Stimulated activated CD4-positive, alpha-beta T cell treated with anti-CD3 and anti-CD28 coated beads, TNF-alpha, amount 100 ng/mL, for 1 hour (primary cell): ENCODE results near the gene FGF23.

Experiments used
- DNase-seq, 3 donors: peaks; one replicate each; pipeline ENCODE4 v3.0.0-alpha.2; 2020; ENCODE audit warnings: low read depth in 3 of 3, low spot score in 1 of 3

FGF23 gene

DNA sequence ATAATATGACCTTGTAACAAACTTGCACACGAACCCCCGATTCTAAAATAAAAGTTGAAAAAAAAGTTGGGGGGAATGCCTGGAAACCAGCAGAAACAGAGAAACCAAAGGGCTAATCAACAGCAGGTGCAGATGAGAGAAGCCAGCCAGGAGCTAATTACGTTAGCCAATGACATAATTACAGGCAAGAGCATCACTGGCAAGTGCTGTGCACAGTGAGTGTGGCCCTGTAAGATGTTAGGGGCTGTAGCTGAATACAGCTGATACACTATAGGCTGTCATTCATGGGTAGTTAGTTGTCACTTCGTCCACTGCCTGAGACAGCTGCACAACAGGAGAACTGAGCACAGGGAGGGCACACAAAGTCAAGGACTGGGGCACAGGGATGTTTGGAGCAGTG lies 7.3 kb upstream of the FGF23 start:
- no peak for DNase-seq

DNA sequence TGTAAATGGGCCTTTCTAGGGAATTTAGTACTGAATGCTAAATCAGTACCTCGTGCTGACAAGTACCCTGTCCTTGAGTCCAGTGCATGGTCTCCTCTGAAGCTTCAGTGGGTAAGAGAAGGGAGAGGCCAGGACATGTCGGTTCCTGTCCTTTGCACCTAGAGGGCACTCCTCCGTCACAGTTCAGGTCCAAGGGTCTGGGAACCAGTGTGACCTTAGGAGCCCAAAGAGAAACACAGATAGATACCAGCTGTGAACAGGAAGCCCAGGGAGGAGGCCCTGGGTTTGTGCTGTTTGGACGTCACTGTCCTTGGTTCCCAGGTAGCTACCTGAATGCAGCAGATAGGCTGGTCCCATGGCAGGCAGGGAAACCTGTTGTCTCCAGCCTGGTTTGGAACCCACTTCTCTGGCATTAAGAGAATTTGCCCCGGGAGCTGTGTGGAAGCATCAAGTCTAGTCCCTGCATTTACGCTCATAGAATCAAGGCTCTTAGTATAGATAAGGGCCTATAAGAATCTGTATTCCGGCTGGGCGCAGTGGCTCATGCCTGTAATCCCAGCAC lies 3.9 kb upstream of the FGF23 start:
- DNase-seq: no peak

DNA sequence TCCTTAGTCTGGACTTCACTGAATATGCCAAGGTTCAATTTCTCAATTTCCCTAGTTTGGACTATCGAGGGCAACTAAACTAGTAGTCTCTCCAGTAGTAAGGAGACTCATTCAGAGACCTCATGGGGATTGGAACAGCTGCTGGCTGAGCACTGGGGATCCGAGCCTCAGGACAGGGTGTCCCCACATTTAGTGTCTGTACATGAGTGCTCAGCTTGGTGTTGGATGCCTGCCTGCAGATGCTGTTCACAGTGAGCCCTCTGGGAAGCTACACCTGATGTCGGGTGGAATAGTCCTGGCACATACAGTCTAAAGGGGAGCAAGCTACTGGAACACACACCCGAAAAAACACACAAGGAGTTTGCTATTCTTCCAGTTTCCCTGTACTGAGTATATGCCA lies 820 bp upstream of the FGF23 start:
- DNase-seq: no peak

DNA sequence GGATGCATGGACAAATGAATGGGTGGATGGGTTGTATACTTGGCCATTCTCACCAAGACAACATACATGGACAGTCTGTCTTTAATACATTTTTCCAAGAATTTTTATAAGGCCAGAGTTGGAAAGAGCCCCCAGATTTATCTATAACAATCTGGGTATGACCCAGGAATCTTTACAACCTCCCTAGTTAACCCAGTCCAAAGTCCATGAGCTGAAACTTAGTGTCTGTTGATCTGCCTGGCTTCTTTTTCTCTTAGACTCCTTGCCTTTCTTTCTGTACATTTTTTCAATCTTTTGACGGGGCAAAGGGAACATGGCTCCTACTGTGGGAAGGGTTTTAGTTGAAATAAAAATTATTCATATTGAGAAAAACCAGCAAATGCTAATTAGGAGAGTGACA lies 740 bp downstream of the FGF23 start:
- no peak for DNase-seq

DNA sequence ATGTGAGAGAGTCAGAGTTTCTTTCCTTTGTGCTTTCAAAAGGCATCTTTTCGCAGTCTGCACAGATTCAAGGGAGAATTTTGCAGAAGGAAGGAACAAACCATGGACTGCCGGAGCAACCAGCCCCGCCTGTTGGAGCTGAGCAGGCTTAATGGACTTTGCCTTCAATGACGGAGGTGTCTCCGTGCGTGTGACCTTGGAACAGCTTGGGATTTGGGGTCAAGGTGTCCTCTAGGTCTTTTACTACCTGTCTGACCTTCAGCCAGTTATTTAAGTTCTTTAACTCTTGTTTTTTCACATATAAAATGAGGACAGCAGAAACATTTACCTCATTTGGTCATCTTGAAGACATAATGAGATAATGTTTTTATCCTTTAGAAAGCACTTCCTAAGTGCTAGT lies 4.1 kb downstream of the FGF23 start:
- no peak for DNase-seq

DNA sequence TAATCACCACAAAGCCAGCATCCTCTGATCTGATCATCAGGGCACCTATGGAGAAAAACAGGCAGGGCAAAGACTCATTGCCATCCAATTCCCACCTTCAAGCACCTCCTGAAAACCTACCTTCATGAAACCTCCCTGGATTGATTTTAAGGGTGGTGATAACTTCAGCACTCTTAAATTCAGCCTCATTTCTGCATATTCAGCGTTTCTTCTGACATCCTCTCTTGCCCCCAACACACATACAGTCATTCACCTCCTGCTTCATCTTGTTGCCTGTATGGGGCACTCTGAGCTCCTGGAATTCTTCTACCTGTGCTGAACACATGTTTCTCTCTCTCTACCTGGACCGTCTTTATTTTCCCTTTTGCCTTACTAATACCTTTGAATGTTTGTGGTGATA lies 6.9 kb downstream of the FGF23 start:
- no peak for DNase-seq

DNA sequence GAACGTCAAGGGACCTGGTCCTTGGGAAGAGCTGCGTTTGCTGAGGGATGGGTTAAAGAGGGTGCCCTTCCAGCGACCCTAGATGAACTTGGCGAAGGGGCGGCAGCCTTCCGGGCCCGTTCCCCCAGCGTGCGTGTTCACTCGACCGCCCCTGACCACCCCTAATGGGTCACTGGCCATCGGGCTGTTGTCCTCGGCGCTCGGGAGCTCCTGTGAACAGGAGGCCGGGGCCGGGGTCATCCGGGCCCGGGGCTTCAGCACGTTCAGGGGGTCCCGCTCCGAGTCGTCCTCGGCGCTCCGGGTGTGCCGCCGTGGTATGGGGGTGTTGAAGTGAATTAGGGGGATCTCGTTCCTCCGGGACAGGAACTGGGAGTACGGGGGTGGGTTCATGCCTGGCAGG lies 9.2 kb downstream of the FGF23 start:
- no peak for DNase-seq

DNA sequence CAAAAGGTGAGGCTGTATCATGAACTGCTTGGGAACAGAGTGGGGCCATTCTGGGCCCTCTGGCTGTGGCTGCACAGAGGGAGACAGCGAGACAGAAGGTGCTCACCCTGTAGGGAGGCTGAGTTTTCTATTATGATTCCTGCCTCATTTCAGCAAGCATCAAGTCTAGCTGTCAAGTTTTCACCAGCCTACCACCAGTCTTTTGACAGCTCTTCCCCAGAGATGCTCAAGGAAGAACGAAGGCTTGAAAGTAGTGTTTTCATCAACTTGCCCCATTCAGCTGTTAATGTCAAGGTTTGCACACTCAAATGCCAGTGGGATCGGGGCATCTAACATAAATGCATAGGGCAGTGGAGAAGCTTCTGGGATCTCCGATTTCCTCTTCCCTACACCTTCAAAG lies 10.0 kb downstream of the FGF23 start:
- DNase-seq: no peak

DNA sequence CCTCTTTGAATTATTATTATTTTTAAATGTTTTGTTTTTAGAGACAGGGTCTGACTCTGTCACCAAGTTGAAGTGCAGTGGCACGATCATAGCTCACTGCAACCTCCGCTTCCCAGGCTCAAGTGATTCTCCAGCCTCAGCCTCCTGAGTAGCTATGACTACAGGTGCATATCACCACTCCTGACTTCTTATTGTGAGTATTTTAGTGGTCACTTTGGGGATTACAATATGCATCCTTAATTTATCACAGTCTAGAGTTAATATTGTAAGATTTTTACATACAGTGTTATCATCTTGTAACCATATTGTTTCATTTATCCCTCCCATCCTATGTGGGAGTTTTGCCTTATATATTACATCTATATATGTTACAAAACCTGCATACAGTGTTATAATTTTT lies 13.4 kb downstream of the FGF23 start:
- DNase-seq: no peak

DNA sequence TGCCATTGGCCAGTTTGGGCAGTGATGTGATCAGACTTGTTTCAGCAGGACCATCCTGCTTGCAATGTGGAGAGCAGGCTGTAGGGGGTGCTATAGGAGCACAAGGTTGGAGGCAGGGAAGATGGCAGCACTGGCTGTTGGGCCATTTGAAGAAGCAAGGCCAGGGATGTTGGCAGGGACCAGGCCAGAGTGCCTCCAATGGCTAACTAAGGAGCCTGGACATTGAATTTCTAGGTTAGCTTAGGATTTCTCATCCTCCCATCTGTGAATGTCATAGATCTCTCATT lies 23.5 kb downstream of the FGF23 start:
- DNase-seq: peak in 1 of 3 donors; percentile 12

DNA sequence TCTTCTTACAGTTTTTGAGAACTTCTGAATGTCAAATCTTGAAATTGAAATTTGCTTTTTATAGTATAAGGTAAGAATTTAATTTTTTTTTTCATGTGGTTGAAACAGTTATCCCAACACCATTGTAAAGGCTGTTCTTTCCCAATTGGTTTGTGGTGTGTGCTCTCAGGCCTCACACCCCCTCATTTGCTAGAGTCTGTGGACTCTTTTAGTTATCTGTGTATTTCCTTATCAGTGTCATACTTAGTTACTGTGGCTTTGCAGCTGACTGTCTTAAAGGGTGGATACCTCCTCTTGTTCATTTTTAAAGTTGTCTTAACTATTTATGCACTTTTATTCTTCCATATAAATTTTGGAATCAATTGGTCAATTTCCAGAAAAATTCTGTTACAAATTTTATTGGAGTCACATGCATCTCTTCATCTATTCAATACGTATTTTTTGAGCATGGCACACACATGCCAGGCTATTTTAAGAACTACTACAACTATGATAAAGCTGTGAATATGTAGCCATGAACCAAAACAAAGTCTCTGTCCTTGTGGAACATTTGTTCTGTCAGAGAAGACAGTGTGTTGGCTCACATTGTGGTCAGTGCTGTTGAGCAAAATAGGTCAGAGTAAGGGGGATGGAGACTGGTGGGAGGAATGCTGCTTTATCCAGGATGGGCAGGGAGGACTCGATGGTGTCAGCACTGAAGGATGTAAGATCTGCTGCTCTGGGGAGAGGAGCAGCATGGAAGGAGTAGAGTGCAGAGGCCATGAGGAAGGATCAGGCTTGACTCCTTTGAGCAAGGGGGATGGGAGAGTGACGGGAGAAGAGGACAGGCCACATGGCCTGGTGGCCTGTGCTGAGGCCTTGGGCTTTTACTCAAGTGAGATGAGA lies 24.1 kb downstream of the FGF23 start:
- no peak for DNase-seq

DNA sequence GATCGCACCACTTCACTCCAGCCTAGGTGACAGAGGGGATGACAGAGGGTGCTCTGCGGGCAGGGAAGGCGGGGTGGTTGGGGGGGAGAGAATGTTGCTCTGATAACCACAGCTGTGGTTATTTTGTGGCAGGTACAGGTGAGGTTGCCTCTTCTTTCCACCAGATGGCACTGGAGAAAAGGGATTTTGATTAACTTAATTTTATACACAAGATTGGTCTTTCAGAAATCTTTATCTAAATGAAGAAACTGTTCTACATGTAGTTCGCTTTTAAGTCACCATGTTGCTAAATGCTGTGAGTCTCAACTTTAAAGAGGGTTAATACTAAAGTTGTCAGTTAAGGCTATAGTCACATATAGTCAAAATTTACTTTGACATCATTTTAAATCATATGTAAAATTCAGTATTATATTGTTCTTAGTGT lies 25.7 kb downstream of the FGF23 start:
- no peak for DNase-seq

DNA sequence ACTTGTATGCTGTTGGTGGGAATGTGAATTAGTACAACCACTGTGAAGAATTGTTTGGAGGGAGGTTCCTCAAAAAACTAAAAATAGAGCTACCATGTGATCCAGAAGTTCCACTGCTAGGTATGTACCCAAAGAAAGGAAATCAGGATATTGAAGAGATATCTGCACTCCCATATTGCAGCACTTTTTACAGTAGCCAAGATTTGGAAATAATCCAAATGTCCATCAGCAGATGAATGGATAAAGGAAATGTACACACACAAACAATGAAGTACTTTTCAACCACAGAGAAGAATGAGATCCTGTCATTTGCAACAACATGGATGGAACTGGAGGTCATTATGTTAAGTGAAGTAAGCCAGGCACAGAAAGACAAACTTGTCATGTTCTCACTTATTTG lies 32.6 kb downstream of the FGF23 start:
- DNase-seq: no peak

DNA sequence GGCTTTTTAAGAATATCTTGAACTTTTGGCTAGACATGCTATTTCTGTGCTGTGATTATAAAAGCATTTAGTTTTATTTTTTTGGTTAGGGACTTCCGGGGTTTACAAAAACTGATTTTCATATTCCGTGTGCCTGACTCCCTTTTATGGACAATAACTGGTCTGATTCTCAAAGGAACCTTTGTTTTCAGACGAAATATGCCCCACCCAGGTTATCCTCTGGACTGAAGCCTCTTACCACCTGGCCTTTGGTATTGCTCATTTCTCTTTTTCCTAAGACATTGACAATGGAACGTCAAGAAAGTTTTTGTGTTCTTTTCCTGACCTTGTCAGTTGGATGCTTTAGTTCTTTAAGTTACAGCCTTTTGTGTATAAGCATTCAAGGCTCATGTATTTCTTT lies 47.7 kb downstream of the FGF23 start:
- DNase-seq: no peak

DNA sequence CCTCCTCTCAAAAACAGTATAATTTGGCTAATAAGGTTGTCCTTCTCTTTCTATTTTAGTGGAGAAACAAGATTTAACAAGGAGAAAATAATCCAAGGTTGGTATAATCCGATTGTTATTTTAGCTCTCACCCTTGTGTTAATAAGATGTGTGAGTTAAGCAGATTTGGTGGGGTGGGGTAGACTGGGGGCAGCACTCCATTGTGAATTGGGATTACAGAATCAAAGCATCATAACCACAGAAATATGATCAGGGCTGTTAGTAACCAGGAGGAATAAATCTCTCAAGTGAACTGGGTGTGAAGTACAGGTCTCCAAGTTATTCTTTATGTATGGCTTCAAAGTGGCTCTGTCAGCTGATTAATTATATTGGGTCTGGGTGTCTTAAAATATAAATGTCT lies 48.3 kb downstream of the FGF23 start:
- no peak for DNase-seq

DNA sequence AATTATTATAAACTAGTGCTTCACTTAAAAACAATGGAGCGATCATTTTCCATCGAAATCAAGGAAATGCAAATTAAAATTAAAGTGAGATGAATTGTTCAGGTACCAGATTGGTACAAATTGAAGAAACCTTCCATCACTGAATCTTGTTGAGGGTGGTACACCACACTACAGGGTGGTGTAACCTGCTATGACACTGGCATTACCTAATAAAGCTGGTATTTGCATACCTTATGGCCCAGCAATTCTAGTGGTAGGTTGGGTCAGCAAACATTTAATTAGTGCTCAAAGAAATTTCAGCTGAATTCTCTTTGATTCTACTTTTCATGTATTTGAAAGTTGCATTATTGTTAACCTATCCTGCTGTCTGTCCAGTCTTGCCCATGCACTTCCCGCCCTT lies 49.3 kb downstream of the FGF23 start:
- no peak for DNase-seq

DNA sequence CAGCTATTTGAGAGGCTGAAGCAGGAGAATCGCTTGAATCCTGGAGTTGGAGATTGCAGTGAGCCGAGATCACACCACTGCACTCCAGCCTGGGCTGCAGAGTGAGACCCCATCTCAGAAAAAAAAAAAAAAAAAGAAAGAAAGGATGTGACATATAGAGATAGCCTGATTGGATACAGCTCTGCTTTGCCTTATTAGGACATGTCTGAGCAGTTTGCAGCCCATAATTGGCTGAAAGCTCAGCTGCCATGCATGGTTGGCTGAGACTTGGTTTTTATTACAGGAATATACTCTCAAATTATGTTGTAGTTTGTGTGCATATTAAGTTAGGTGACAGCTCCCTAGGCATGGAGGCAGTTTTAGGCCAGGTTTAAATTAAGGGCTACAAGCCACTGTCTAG lies 52.2 kb downstream of the FGF23 start:
- DNase-seq: no peak

DNA sequence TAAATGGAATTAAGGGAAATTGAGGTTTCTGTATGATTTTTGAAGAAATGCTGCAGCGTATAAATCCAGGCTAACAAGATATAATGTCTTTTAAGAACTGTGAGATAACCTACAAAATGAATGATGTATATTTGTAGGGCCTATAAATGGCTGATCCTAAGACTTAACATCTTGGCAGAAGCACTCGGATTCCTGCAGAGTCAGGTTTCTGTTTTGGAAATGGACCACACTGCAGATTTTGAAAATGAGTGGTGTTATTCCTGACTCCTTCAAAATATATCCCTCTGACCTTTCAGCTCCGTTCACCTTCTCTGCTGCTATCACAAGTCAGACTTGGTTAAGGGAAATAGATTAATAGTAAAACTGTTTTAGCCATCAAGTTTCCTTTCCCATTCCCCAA lies 53.5 kb downstream of the FGF23 start:
- no peak for DNase-seq

DNA sequence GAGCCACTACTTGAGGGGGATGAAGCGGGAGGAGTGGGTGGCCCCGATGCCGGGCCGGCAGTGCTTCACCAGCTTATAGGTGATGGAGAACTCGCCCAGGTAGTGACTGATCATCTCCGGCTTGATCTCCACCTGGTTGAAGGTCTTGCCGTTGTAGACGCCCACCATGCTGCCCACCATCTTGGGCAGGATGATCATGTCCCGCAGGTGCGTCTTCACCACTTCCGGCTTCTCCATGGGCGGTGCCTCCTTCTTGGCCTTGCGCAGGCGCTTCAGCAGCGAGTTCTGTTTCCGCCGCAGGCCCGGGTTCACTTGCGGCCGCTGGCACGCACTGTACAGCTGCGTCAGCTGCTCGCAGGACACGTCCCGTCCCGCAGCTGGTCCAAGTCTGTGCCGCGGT lies 55.1 kb downstream of the FGF23 start:
- DNase-seq: no peak

DNA sequence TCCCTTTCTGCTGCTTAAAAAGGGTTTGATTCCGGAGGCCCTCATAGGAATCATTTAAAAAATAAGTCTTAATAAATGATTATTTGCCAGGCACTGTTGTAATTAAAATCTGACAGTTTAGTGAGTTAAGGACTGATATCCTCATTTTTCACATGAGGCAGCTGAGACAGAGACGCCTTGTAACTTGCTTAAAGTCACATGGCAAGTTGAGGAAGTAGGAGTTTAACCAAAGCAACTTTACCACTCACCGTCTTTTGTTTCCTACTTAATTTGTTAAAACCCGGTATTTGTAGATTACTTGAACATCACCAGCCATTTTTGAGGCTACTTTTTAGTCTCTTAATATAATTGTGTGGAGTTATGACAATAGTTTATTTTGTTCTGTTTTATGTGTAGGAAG lies 56.1 kb downstream of the FGF23 start:
- no peak for DNase-seq

DNA sequence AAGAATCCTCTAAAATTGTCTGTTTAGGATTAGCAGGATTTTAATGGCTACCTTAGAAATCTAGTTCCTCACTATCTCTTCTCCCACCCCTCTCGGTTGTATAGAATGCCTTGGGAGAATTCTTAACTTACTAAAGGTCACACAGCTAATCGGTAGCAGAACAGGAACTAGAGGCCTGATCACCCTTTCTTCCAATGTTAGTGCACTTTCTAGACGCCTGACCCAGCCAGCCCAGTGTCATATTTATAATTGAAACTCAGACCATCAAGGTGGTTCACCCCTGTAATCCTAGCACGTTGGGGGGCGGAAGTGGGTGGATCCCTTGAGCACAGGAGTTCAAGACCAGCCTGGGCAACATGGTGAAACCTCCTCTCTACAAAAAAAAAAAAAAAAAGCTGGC lies 56.8 kb downstream of the FGF23 start:
- DNase-seq: no peak

DNA sequence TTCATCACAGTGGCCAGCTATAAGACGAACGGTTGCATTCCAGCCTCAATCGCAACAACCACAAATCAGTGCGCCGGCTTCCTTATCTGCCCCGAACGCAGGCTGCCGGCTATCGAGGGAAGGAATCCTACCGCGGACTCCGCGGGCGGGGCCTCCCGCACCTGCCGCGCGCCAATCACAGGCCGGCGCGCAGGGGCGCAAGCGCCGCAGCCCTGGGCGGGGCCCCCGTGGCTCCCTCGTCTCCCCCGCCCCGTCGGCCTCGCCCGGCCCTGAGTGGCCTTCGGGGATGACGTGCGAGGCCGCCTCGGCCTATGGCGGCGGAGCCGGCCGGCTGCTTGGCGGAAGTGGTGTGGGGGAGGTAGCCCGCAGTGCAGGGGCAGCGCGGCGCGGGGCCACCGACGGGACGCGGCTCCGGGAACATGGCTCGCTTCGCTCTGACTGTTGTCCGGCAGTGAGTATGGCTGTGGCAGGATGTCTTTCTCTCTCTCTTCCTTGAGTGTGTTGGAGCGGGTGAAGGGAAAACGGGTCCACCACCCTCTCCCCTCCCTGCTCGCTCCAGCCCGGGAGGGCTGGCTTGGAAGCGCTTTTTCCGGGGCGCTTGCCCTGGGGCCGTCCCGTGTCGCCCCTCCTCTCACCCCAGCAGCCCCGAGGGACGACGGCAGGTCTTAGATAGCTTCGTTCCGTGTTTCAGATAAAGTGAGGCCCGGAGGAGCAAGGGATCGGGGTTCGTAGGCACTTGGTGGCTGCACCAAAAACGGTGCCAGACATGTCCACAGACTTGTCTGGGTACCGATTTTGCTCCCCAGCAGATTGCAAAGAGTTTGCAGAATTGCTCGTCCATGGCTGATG lies 58.4 kb downstream of the FGF23 start, which contains the start of gene TIGAR:
Gene TIGAR, plus strand, starts transcription at position 361 of the 849 bp plus-strand sequence. Its CDS starts 59 bp downstream, at position 420.
- peak; percentile 67 to 83 (median 83) for DNase-seq
